ENCODE results near the gene SIX3.

Gene SIX3

GRCh38 chr2:44945676-44946371, 4.3 kb downstream of the SIX3 start:
- no peak for DNase-seq (ENCODE audit: low read depth)
- no peak overlapping the region for H3K4me3 ChIP-seq (ENCODE audit: control insufficient read depth, low read depth, low read length)

DNA sequence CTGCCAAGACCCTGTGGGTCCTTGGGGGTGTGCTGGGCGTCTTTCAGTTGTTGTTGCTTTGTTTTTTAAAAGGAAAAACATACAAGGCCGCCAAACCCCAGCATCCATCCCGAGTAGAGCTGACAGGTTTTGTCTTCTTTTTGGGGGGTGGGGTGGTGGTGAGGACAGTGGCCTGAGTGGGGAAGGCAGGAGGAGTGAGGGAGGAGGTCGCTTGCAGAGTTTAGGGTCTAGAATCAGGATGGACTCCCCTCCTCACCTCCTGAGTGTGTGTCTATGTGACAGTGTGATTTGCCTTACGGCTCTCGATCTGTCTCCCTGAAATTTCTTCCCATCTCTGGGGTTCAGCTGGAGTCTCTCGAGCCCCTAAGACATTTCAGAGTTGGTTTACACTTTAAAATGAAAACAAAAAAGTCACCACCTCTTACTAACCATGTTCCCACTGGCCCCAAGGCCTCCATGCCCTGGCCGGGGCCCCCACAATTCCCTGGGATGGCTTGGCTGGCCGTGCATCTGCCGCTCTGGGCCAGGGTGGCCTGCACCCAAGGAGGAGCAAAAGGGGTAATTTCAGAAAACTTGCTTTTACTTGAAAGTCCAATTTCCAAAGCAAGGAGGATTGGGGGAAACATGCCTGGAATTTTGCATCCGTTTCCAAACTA, 5.0 kb downstream of the SIX3 start:
- TF ChIP-seq, protein P1, sequence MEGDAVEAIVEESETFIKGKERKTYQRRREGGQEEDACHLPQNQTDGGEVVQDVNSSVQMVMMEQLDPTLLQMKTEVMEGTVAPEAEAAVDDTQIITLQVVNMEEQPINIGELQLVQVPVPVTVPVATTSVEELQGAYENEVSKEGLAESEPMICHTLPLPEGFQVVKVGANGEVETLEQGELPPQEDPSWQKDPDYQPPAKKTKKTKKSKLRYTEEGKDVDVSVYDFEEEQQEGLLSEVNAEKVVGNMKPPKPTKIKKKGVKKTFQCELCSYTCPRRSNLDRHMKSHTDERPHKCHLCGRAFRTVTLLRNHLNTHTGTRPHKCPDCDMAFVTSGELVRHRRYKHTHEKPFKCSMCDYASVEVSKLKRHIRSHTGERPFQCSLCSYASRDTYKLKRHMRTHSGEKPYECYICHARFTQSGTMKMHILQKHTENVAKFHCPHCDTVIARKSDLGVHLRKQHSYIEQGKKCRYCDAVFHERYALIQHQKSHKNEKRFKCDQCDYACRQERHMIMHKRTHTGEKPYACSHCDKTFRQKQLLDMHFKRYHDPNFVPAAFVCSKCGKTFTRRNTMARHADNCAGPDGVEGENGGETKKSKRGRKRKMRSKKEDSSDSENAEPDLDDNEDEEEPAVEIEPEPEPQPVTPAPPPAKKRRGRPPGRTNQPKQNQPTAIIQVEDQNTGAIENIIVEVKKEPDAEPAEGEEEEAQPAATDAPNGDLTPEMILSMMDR (IDR thresholded peaks at IDR 0.05; ENCODE audit: control insufficient read depth, insufficient read depth, low read depth, low read length, missing control alignments), result no peak
- DNase-seq (ENCODE audit: low read depth), result no peak
- no peak overlapping the region for H3K4me3 ChIP-seq (ENCODE audit: control insufficient read depth, low read depth, low read length)

More at GRCh38 chr2:44945676-44946371, 4.3 kb downstream of the SIX3 start:
- TF ChIP-seq, protein P1 (IDR thresholded peaks at IDR 0.05; ENCODE audit: control insufficient read depth, insufficient read depth, low read depth, low read length, missing control alignments), result no peak

DNA sequence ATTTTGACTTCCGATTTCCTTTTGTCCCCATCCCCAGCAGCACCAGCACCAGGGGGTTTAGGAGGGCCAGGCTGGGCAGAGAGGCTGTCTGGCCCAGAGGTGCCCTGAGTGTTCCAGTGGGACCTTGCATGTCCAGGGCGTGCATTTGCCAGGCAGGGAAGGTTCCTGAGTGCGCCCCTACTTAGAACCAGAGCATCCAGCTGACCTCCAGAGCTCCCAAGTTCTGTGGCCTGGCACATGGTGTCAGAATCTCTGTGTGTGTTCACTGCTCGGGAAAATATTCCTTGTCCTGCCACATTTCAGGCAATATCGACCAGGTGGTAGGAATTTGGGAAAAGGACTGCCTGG, 5.5 kb downstream of the SIX3 start:
- TF ChIP-seq, protein P1 (IDR thresholded peaks at IDR 0.05; ENCODE audit: control insufficient read depth, insufficient read depth, low read depth, low read length, missing control alignments), result no peak
- DNase-seq (ENCODE audit: low read depth), result no peak
- H3K4me3 ChIP-seq (ENCODE audit: control insufficient read depth, low read depth, low read length), result no peak overlapping the region

GRCh38 chr2:44948565-44949328, 7.2 kb downstream of the SIX3 start:
- H3K4me3 ChIP-seq (ENCODE audit: control insufficient read depth, low read depth, low read length), result no peak overlapping the region
- TF ChIP-seq, protein P1 (IDR thresholded peaks at IDR 0.05; ENCODE audit: control insufficient read depth, insufficient read depth, low read depth, low read length, missing control alignments), result no peak
- no peak for DNase-seq (ENCODE audit: low read depth)

GRCh38 chr2:44949329-44950151, 8.0 kb downstream of the SIX3 start:
- H3K4me3 ChIP-seq (ENCODE audit: control insufficient read depth, low read depth, low read length), result no peak overlapping the region
- TF ChIP-seq, protein P1 (IDR thresholded peaks at IDR 0.05; ENCODE audit: control insufficient read depth, insufficient read depth, low read depth, low read length, missing control alignments), result no peak
- no peak for DNase-seq (ENCODE audit: low read depth)

- no peak overlapping the region for H3K4me3 ChIP-seq (ENCODE audit: control insufficient read depth, low read depth, low read length)
- TF ChIP-seq, protein P1 (IDR thresholded peaks at IDR 0.05; ENCODE audit: control insufficient read depth, insufficient read depth, low read depth, low read length, missing control alignments), result no peak
- no peak for DNase-seq (ENCODE audit: low read depth)
Observed at GRCh38 chr2:44950646-44951045, 9.1 kb downstream of the SIX3 start.
